NCI-H1694 (cell line): ENCODE data around the gene CCDC83.
"Not testable (repeated sequence)": the region's sequence is repeated elsewhere in the genome, so short reads cannot be mapped to it uniquely, and the experiment has no call there.

Experiments
- DNase-seq: peaks from one replicate; lab custom pipeline; 2025; lab: John Stamatoyannopoulos, UW

Gene CCDC83

DNA sequence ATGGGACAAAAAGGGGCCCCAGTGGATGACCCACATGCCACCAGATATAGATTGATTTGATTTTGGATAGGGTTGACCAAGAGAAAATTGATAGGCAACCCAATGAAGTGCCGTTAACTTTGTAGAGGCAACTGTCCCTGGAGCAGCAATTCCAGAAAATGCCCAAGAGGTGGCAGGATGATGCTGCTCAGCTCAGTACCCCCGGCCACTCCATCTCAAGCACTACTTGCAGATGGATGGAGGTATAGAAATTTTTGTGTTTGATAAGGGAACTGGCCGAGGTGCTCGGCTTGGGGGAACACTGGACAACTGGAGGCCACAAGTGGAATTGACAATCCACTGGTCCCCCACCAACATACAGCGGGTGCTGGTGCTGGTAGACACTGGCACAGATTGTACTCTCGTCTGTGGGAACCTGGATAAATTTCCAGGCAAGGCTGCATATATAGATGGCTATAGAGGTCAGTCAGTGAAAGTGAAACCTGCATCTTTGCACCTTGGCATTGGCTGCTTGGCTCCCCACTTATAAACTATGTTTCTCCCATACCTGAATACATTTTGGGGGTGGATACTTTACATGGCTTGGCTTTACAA lies 86.3 kb downstream of the CCDC83 start:
- DNase-seq, result peak; percentile 9

DNA sequence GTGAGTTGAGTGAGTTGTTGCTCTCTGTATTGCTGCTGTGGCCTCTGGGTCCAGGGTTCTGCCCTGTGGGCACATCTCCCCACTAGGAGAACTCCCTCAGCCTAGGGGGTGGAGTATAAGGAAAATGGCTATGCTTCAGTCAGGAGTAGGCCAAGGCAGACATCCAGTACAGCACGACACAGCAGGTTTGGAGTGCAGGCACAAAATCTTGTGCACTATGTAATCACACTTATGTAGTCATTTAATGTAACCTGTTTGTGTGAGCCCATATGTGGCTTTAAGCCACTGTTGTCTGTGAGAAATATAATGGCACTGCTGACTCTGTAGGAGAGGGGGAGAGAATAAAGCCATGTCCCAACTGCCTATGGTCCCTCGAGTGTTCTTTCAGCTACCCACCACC lies 90.1 kb downstream of the CCDC83 start:
- DNase-seq, result no peak

DNA sequence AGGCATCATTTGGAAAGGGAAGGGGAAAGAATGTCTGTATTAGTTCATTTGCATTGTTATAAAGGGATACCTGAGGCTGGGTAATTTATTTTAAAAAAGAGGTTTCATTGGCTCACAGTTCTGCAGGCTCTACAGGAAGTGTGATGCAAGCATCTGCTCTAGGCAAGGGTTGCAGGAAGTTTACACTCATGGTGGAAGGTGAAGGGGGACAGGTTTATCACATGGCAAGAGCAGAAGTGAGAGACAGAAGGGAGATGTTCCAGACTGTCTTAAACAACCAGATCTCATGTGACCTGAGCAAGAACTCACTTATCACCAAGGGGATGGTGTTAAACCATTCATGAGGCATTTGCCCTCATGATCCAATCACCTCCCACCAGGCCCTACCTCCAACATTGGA lies 90.6 kb downstream of the CCDC83 start:
- DNase-seq, result no peak

DNA sequence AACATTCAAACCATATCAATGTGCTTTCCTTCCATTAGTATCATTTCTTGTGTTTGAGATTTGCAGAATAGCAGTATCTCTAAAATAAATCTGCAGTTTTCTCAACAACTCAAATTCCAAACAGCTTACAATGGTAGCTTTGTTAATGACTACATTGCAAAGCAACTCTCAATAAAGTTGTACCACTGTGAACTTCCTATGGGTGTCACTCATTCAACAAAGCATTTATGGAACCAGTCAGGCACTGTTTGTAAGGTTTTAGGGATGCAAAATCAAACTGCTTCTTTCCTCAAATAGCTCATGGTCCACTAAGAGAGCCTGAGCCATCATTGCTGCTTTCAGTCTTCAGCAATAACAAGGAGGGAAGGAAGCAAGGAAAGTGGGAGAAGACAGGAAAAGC lies 91.0 kb downstream of the CCDC83 start:
- no peak for DNase-seq

DNA sequence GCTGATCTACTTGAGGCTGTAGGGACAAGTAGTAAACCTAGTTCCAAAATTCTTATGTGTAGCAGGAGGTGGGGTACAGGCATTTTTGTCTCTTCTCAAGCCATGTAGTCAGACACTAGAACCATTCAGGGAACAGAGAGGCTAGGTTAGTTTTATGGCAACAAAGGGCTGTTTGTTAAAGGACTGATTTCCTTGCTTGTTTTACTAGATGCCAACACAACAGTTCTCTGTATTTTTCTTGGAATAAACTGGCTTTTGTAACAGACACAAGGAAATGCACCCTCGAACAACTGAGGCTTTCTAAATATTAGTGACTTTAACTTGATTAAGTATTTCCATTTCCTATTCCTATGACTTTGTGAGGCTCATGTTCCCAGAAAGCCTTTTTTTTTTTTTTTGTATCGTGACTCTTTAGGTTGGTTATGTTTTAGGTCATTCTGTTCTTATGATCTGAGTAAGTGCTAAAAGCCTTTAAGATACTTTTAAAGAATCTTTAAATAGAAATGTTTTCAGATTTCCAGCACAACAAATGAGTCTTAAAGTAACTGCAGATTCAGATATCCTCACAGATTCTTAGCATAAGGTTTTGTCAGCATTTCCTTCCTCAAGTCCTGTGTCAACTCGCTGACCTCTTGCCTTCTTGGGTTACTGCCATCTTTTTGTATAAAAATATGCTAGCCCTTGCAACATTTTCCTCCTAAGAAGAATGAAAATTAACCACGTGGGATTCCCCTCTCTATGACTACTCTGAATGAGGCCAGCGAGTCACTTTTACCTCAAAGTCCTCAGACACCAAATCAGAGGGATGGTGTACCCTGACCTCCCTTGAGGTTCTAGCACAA lies 92.5 kb downstream of the CCDC83 start:
- DNase-seq, result no peak

DNA sequence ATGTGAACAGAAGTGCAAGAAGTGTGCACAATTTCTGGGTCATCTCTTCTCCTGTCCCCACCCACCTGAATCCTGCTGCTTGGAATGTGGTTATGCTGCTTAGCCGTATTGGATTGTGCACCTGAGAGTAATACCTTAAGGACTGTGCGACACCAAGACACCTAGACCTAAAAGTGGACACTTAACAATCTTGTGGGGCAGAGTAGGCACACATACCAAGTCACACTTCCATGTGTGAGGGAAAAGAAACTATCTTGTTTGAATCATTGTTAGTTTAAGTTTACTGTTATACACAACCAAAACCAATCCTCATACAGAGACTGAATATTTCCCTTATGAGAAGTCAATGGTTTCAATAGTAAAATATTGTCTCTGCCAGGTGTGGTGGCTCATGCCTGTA lies 93.7 kb downstream of the CCDC83 start:
- no peak for DNase-seq

DNA sequence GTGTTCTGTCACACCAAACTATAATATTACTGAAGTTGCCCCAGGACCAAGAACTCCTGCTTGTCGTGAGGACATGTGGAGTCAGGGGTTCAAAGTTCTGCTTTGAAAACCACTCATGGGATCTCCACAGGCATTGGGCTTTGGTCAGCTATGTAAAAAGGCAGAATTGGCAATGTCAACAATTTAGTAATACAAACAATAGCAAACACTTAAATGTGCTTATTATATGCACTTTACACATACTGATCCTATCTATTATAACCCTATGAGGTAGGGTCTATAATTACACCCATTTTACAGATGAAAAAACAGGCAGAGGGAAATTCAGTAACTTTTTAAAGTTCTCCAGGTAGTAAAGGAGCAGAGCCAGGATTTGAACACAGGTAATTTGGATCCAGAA lies 94.6 kb downstream of the CCDC83 start:
- no peak for DNase-seq

DNA sequence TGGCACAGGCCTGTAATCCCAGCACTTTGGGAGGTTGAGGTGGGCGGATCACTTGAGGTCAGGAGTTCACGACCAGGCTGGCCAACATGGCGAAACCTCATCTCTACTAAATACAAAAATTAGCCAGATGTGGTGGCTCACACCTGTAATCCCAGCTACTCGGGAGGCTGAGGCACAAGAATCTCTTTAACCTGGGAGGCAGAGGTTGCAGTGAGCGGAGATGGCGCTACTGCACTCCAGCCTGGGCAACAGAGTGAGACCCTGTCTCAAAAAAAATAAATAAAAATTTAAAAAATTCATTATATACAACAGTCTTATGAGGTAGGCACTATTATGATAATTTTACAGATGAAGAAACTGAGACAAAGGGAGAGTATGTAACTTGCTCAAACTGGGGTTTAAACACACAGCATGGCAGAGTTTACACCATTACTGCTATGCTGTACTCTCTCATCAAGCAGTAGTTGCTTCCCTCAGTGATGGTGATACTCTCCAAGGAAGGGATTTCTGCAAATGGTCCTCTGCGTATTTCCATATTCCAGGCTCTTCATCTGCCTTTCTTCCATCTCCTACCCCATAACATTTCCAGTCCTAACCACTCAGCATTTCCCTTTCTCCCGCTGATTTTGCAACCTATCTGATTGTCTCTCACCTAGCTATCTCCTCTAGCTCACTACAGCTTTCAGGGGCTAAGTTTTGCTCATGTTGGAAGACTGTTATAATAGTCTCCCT lies 95.3 kb downstream of the CCDC83 start:
- no peak for DNase-seq

DNA sequence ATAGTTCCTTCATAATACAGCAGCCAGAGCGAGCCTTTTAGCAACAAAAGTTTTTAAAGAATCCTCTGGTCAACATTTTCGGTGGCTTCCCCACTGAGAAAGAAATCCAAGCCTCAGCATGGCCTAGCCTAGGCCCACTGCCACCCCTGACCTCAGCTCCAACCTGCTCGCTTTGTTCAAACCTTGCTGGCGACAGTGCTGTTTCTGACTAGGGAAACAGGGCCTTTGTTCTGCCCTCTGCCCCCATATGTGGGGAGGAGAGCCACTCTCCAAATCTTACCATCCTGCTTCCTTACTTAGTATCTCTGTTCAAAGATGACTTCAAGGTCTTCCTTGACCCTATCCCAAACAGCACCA lies 95.8 kb downstream of the CCDC83 start:
- DNase-seq, result no peak

DNA sequence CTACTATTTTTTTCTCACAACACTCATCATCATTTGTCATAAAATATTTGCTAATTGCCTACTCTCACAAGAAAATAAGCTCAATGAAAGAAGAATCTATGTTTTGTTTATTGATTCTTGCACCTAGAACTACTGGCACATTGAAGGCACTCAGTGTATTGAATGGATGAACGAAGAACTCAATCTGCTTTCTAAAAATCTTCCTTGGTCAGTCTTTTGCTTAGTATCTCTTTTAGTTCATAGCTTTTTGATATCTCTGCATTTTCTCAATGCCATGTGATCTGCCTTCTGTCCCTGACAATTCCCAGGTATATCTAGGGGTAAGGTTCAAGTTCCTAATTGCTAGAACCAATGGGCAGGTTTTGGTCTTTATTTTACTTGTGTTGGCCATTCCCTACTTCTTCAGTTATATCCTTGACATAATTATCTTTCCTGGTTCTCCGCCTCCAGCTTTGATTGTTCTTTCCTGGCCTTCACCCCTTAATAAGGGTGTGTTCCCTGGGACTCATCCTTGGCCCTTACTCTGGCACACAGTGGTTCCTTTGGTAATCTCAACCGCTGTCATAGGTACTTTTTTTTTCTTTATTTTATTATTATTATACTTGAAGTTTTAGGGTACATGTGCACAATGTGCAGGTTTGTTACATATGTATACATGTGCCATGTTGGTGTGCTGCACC lies 96.4 kb downstream of the CCDC83 start:
- no peak for DNase-seq

DNA sequence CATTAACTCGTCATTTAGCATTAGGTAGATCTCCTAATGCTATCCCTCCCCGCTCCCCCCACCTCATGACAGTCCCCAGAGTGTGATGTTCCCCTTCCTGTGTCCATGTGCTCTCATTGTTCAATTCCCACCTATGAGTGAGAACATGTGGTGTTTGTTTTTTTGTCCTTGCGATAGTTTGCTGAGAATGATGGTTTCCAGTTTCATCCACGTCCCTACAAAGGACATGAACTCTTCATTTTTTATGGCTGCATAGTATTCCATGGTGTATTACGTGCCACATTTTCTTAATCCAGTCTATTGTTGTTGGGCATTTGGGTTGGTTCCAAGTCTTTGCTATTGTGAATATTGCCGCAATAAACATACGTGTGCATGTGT lies 96.9 kb downstream of the CCDC83 start:
- DNase-seq, result not testable (repeated sequence)

DNA sequence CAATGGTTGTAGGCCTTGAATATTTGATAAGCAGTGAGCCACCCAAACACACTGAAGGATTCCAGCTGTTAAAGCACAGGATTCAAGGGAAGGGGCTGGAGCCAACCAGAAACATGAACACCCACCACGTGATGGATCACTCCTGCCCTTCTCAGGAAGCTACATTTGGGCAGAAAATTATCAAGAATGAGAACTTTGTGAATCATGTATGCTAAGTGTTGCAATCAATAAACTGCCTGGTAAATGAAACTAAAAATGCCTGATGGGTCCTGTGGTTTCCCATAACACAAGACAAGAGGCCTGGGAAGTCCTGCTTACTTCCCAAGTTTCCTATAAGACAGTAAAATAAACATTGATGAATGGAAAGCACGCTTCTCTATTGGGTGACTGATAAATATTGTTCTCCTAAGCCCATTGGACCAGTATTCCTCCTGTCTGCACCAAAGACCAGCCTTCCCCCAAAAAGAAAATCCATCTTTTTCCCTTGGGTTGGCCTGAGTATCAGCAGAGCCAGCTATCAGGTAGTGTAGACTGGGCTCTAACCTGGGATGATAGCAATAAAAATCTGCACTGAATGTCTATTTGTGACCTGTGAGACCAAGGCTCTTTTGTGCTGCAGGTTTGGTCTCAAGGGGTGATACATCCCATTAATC lies 98.4 kb downstream of the CCDC83 start:
- no peak for DNase-seq

DNA sequence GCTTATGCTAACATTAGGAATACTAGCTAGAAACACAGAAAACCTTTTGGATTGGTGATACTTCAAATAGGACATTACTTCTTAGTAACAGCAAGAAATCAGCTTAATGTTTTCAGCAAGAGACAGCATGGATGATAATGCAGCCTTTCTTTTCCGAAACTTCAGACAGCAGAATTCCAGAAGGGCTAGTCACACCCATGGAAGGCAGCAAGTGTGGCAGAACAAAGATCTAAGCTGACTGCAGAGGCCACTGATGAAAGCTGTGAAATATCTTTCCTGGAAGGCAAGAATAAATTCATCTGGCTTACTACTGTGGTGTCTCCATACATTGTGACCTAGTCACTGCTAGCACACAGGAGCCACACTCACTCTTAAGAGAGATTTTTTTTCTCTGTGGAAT lies 100.3 kb downstream of the CCDC83 start:
- DNase-seq, result no peak

DNA sequence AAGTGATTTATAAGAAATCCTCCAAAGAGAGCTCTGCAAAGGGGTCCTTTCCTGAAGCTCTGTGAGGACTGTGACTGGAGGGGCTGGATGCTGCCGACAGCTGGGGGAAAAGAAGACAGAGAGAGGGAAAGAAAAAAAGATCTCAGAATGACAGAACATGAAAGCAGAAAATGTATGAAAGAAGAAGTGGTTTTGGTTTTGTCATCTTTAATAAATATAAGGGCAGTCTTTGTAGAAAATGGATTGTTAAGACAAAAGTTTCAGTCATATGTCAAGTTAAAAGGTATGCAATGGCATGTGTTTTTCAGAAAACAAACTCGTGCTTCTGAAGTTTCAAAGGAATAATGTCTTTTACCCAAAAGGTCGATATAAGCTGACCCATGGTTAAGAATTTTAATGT lies 105.5 kb downstream of the CCDC83 start:
- no peak for DNase-seq

DNA sequence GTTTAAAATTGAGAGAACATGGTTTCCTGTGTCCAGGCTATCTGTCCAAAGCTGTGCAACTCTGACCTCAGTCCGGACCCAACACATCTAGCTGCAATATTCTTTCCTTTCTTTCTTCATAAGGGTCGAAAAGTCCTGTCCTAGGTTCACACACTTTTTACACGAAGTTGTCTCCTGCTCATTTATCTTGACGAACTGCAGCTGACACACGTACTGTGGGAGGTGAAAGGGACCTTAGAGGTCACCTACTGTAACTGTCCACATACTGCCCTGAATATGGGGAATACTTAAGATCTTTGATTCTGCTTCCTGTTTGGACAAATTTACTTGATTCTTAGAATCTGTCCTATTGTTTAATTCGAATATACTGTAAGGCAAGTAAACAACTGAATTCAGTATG lies 105.9 kb downstream of the CCDC83 start:
- DNase-seq, result no peak

DNA sequence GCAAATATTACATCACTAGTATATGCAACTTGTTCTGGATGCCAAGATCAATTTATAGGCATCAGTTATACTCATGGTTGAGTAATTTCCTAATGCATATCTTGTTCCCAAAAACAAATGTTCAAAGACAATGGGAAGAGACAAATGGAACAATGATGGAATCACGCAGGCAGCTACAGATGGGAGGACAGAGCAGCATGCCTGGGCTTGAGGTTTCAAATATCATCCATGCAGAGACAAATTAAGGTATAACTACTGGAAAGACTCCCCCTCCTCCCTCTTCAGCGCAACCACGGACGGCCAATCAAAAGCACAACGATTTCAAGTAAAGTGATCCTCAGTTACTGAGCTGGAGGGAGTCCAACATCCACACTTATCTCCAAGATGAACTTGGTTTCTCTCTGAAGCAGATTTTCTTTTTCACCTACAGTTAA lies 106.8 kb downstream of the CCDC83 start:
- no peak for DNase-seq

DNA sequence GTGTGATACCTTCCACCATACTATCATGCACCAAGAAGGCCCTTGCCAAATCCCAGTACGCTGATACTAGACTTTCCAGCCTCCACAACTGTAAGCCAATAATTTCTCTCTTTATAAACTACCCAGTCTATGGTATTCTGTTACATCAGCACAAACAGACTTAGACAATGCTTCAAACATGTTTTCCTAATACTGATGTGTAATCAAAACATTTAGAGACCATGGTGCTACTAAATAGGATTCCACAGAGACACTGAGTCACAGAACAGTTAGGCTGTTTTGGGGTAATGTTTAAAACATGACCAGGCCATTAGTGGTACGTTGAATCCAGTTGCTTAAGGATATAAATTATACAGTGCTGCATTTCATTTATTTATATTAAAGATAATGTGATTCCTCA lies 110.0 kb downstream of the CCDC83 start:
- DNase-seq, result no peak

DNA sequence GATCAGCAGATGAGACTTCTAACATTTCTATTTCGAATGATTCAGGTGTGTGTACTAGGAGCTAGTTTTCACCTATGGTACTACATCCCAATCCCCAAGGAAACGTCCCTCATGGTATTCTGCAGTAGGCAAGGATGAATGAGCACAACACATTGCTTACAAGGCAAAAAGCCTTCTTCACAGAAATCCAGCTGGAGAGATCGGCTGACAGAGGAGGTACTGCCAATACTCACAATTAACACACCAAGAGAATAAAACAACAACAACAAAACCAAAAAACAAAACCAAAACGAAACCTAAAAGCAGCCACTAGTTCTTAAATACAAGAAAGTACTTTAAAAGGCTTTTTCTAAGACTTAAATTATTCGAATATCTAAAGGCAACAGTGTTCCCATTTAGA lies 112.3 kb downstream of the CCDC83 start:
- DNase-seq, result no peak
